ENCODE results near the gene STAG2.
A peak's percentile ranks its signal among the peaks of the same experiment; 100 is the strongest.
"Not testable (repeated sequence)": the region's sequence is repeated elsewhere in the genome, so short reads cannot be mapped to it uniquely, and the experiment has no call there.

STAG2 gene

GRCh38 chrX:123961268-123962005 is at the start of gene STAG2:
TSS of gene STAG2 (plus strand) at chrX:123961706. CDS start at chrX:124022628, 60,922 bp downstream.
- no peak for FAIRE-seq

GRCh38 chrX:123917069-123917468 is 44.4 kb upstream of the STAG2 start:
- FAIRE-seq: no peak

- FAIRE-seq: no peak
Observed at GRCh38 chrX:123918106-123918721, 43.3 kb upstream of the STAG2 start.

GRCh38 chrX:123920105-123920785 is 41.3 kb upstream of the STAG2 start:
- no peak for FAIRE-seq

DNA sequence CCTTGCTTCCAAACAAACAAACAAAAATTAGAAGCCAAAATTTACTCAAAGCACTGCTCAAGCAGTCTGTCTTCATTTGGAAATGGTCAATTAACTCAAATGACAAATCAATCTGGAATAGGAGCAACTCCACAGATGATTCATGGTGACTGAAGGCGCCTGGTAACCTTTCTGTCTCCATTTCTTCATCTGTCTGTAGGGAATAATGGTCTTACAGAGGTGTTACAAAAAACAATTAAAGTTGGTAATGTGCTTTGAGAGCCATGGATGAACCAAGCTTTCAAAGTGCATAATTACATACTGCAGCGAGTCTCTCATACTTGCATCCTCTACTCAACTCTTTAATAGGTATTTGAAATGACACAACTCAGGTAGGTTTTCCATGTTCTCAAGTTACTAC is 38.3 kb upstream of the STAG2 start:
- FAIRE-seq: no peak

GRCh38 chrX:123924186-123924585 is 37.3 kb upstream of the STAG2 start:
- FAIRE-seq: no peak

DNA sequence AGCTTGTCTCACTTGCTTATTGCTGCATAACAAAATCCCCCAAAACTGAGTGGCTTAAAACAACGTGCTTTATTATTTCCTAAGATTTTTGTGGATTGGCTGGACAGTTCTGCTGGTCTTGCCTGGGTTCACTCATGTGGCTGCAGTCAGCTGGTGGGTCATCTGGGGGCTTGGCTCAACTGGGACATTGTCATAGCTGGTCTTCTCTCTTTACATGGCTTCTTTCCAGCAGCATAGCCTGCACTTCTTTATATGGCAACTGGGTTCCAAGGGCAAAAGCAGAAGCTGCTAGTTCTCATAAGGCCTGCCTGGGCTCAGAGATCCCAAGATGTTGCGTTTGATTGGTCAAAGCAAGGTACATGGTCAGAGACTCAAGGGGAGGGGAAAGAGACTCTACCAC is 33.7 kb upstream of the STAG2 start:
- FAIRE-seq: no peak

DNA sequence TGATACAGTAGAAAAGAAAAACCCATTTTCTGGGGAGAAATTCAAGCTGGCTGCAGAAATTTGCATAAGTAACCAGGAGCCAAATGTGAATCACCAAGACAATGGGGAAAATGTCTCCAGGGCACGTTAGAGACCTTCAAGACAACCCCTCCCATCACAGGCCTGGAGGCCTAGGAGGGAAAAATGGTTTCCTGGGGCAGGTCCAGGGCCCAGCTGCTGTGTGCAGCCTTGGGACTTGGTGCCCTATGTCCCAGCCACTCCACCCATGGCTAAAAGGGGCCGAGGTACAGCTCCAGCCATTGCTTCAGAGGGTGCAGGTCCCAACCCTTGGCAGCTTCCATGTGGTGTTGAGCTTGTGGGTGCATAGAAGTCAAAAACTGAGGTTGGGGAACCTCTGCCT is 29.5 kb upstream of the STAG2 start:
- FAIRE-seq: not testable (repeated sequence)

GRCh38 chrX:123943074-123943473 is 18.4 kb upstream of the STAG2 start:
- peak; percentile 19 for FAIRE-seq

- FAIRE-seq: no peak
Observed at GRCh38 chrX:123943488-123943887, 18.0 kb upstream of the STAG2 start.

GRCh38 chrX:123949846-123950245 is 11.7 kb upstream of the STAG2 start:
- FAIRE-seq: no peak

DNA sequence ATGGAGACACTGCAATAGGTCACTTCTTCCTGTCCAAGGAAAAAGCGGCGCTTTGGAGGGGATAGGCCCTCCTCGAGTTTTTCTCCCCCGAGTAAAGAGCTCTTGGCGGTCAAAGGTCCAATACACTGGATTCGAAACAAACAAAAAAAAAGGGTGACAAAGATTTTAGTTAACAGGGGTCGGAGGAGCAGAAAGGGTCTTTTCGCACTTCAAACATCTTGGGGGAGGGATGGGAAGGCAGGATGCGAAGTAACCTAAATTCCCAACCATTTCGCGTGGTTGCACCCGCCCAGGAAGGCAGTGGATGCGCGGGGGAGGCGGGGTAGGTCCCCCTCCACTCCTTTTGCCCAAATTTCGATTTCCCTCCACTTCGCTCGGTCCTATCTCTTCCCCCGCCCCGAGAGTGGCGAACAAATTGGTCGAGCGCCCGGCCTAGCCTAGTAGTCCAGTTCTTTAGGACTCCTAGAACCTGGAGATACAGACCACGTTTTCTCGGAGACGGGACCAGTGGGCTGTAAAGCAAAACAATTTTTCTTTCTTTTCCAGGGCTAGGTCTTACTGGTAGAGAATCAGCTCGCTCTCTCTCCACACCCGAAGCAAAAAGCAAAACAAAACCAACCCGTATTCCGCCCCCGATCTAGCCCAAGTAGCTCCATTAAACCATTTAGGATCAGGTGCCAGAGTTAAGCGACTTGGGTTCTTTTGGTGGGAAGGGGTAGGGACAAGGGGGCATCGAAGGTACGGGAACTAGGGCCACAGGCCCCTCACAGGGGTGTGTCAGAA is 2.0 kb upstream of the STAG2 start:
- FAIRE-seq: no peak

- FAIRE-seq: no peak
Observed at GRCh38 chrX:123960956-123961267, 594 bp upstream of the STAG2 start.

GRCh38 chrX:123962006-123962467 is 531 bp downstream of the STAG2 start:
- FAIRE-seq: no peak

DNA sequence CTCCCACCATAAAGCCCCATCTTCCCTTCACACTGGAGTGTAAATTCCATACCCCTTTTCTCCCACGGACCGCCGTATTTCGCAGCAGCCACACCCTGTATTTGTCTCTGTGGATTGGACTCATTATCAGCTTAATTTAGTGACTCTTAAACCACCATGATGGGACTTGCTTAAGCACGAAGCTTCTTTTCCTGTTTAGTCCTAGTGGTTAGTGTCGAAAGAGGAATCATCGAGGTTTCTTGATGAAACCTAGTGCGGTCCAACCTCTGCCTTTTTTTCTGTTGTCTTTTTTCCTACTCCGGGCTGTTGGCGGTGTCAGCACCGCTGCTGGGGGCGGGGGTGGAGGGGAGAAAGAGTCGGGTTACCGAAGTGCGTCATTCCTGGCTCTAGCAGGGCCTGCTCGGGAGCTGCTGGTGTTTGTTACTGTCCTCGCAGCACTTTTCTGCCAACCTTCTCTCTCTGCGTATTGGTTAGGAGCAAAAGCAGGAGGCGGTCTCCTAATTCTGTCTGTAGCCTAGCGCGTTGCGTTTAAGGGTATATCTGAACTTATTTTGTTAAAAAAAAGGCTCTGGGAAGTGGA is 1.4 kb downstream of the STAG2 start:
- peak; percentile 99 for FAIRE-seq

DNA sequence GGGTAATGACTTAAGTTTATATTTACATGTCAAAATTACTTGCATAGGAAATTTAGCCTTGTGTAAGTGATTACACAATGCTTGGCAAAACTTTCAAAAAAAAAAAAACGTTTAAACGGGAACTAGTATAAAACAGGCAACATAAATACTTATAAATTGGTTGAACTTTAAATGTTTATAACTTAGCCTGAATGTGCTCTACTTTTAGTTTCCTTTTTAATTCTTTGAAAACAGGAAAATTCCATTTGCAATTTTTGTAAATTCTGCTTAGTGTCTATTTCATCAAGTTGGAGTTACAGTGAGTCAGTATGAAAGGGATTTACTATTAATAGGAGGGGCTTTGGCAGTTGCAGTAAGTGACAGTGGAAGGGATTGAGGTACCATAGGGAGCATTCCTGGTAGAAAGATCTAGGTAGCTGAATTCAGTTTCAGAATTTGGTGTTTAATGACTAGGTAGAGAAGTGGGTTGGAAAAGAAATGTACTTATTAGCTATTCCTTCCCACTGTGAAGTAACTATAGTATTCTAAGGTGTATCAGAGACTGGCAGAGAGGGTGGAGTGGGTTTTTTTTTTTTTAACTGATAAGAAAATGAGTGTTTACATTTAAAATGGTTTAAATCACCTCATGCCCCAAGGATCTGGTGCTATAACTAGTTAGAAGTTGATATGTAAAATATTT is 2.8 kb downstream of the STAG2 start:
- peak; percentile 60 for FAIRE-seq

DNA sequence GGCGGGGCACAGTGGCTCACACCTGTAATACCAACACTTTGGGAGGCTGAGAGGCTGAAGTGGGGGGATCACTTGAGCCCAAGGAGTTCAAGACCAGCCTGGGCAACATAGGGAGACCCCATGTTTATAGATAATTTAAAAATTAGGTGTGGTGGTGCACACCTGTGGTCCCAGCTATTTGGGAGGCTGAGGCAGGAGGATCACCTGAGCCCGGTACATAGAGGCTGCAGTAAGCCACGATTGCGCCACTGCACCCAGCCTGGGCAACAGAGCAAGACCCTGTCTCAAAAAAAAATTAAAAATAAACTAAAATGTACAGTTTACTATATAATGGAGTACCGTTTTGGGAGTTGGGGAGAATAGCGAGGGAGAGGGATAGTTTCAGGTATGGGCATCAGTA is 4.2 kb downstream of the STAG2 start:
- no peak for FAIRE-seq

GRCh38 chrX:123967497-123967896 is 6.0 kb downstream of the STAG2 start:
- no peak for FAIRE-seq

- FAIRE-seq: no peak
Observed at GRCh38 chrX:123968383-123969050, 7.0 kb downstream of the STAG2 start.

GRCh38 chrX:123971982-123972381 is 10.5 kb downstream of the STAG2 start:
- no peak for FAIRE-seq

DNA sequence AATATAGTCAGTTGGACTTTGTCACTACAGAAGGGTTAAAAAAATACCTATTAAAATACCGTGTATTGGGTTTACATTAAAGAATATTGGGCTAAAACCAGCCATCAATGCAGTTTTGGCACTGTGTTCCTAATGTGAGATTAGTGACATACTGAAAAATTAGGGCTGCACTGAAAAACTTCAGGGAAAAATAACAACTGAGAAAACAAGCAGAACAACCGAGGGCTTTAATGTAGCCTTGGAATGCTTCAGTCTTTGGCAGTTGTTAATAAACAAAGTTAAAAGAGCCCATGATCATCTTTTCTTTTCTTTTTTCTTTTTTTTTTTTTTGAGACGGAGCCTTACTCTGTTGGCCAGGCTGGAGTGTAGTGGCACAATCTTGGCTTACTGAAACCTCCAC is 12.4 kb downstream of the STAG2 start:
- FAIRE-seq: no peak

- FAIRE-seq: no peak
Observed at GRCh38 chrX:123975180-123975579, 13.7 kb downstream of the STAG2 start.

All from A204.1 (cell line).